KMS-11 (cell line): Measurements from ENCODE around the gene SDF2.
A peak's percentile ranks its signal among the peaks of the same experiment; 100 is the strongest.
"Not testable (repeated sequence)": the region's sequence is repeated elsewhere in the genome, so short reads cannot be mapped to it uniquely, and the experiment has no call there.

Experiments used
- H2AFZ ChIP-seq: fragments of 200-600 bp; sonication (generic); 2 replicates; pipeline ENCODE4 v1.6.1; 2016; ENCODE audit warnings: antibody characterized with exemption, mixed run types, low read depth
- H3K27ac ChIP-seq: fragments of 200-600 bp; sonication (generic); 2 replicates; pipeline ENCODE4 v1.6.1; 2016; ENCODE audit warnings: mild to moderate bottlenecking, mixed run types
- H3K27me3 ChIP-seq: fragments of 200-600 bp; sonication (generic); 2 replicates; pipeline ENCODE4 v1.6.1; 2017; ENCODE audit warnings: mild to moderate bottlenecking, low read depth, mixed run types, moderate library complexity; ENCODE audit not compliant: insufficient read depth
- H3K36me3 ChIP-seq: fragments of 200-600 bp; sonication (generic); 2 replicates; pipeline ENCODE4 v1.6.1; 2017; ENCODE audit warnings: mild to moderate bottlenecking, mixed run types; ENCODE audit not compliant: insufficient read depth
- H3K4me1 ChIP-seq: fragments of 200-600 bp; sonication (generic); 2 replicates; pipeline ENCODE4 v1.6.1; 2016; ENCODE audit warnings: mild to moderate bottlenecking, low read depth, mixed run types; ENCODE audit not compliant: poor library complexity, severe bottlenecking
- H3K4me2 ChIP-seq: fragments of 200-600 bp; sonication (generic); 2 replicates; pipeline ENCODE4 v1.7.0; 2016; ENCODE audit warnings: mild to moderate bottlenecking, mixed run types
- H3K4me3 ChIP-seq: fragments of 200-600 bp; sonication (generic); IDR thresholded peaks from 2 replicates; pipeline ENCODE4 v1.6.1; 2017; ENCODE audit warnings: low read depth, low read length, mixed read lengths; ENCODE audit not compliant: insufficient read depth
- H3K79me2 ChIP-seq: fragments of 200-600 bp; sonication (generic); 2 replicates; pipeline ENCODE4 v1.6.1; 2016; ENCODE audit warnings: low read depth, mixed run types; ENCODE audit not compliant: insufficient read depth
- H3K9ac ChIP-seq: fragments of 200-600 bp; sonication (generic); 2 replicates; pipeline ENCODE4 v1.6.1; 2016; ENCODE audit warnings: mild to moderate bottlenecking, mixed run types
- H4K20me1 ChIP-seq: fragments of 200-600 bp; sonication (generic); 2 replicates; pipeline ENCODE4 v1.6.1; 2016; ENCODE audit warnings: mild to moderate bottlenecking, mixed run types; ENCODE audit not compliant: insufficient read depth
- TF ChIP-seq, protein P1 (sequence below): fragments of 200-600 bp; sonication (generic); conservative IDR thresholded peaks from 2 replicates; pipeline ENCODE4 v1.6.1; 2017; ENCODE audit warnings: low read depth, mild to moderate bottlenecking, antibody characterized with exemption, low read length, moderate library complexity, mixed read lengths

SDF2 gene

DNA sequence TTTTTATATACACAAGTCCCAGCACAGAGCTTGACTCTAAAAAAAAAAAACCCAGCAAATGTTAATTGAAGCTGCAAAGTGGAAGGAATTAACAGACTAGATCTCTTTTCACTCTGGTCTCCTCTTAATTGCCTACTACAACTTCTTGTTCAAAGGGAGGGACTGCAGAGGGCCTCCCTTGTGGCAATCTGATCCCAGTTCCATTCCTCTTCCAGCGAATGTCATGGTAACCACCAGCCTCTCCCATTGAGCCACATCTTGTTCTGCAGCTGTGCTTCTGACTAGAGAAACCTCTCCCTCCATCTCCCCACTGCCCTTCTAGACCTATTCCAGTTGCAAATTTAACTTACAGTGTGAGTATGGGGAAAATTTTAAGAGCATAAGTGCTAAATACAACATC, 6.2 kb upstream of the SDF2 start:
- TF ChIP-seq, protein P1, sequence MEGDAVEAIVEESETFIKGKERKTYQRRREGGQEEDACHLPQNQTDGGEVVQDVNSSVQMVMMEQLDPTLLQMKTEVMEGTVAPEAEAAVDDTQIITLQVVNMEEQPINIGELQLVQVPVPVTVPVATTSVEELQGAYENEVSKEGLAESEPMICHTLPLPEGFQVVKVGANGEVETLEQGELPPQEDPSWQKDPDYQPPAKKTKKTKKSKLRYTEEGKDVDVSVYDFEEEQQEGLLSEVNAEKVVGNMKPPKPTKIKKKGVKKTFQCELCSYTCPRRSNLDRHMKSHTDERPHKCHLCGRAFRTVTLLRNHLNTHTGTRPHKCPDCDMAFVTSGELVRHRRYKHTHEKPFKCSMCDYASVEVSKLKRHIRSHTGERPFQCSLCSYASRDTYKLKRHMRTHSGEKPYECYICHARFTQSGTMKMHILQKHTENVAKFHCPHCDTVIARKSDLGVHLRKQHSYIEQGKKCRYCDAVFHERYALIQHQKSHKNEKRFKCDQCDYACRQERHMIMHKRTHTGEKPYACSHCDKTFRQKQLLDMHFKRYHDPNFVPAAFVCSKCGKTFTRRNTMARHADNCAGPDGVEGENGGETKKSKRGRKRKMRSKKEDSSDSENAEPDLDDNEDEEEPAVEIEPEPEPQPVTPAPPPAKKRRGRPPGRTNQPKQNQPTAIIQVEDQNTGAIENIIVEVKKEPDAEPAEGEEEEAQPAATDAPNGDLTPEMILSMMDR = no peak
- no peak overlapping the region for H3K4me2 ChIP-seq
- H3K79me2 ChIP-seq = peaks cover 71% of the 10 kb centered on the region
- no peak overlapping the region for H3K9ac ChIP-seq
- 0 out of 2 replicates have a peak, but pooled peaks cover 5% of the 10 kb centered on the region for H4K20me1 ChIP-seq
- peaks cover 8% of the 10 kb centered on the region for H3K36me3 ChIP-seq
- no peak overlapping the region for H3K4me3 ChIP-seq
- no peaks in the 10 kb centered on the region for H3K27me3 ChIP-seq
- no peak overlapping the region for H2AFZ ChIP-seq
- peaks cover 23% of the 10 kb centered on the region for H3K4me1 ChIP-seq
- H3K27ac ChIP-seq = no peak overlapping the region

DNA sequence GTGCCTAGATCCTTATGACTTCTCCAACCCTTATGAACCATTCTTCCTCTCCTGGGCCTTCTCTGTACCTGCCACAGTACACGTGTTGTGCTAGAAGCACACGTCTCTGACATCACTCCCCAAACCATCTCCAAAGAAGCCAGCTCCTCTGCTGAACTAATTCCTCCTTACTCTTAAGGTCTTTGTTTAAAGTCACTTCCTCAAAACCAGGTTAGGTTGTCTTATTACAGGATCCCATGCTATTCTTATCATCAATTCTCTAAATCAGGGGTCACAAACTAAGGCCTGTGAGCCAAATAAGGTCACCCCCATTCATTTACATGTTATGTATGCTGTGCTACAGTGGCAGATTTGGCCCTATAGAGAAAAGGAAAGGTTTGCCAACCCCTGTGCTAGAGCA, 4.3 kb upstream of the SDF2 start:
- 0 out of 2 replicates have a peak, but pooled peaks cover under 1% of the 10 kb centered on the region for H4K20me1 ChIP-seq
- H3K27me3 ChIP-seq = no peaks in the 10 kb centered on the region
- H3K79me2 ChIP-seq = peaks cover 86% of the 10 kb centered on the region
- no peaks in the 10 kb centered on the region; the same call in 1 of the 2 replicates for H3K36me3 ChIP-seq
- no peak overlapping the region for H3K4me2 ChIP-seq
- no peak overlapping the region for H2AFZ ChIP-seq
- H3K4me3 ChIP-seq = no peak overlapping the region
- no peak overlapping the region for H3K9ac ChIP-seq
- TF ChIP-seq, protein P1 = no peak
- no peak overlapping the region for H3K27ac ChIP-seq
- peaks cover 25% of the 10 kb centered on the region for H3K4me1 ChIP-seq

DNA sequence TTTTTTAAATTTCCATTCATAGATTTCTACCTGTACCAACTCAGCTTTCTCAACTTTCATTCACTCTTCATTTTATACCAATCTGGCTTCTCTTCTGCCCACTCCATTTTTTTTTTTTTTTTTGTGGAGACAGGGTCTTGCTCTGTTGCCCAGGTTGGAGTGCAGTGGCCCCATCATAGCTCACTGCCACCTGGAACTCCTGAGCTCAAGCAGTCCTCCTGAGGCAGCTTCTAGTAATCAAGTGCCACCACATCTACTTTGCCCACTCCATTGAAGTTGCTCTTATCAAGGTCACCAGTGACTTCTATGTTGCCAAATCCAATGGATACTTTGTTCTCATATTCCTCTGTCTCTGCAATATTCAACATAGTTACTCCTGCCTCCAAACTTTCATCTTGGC, 2.0 kb upstream of the SDF2 start:
- Histone ChIP-seq H3K79me2 (peaks cover 87% of the 10 kb centered on the region), H3K4me1 (peaks cover 24% of the 10 kb centered on the region), H3K27ac (no peak overlapping the region), H3K4me2 (peak overlapping the region; percentile 93; the same call in 1 of the 2 replicates), H4K20me1 (no peaks in the 10 kb centered on the region), H3K36me3 (no peaks in the 10 kb centered on the region), H3K27me3 (no peaks in the 10 kb centered on the region), H3K4me3 (no peak overlapping the region), H3K9ac (no peak overlapping the region), H2AFZ (no peak overlapping the region)
- TF ChIP-seq, protein P1 = no peak

DNA sequence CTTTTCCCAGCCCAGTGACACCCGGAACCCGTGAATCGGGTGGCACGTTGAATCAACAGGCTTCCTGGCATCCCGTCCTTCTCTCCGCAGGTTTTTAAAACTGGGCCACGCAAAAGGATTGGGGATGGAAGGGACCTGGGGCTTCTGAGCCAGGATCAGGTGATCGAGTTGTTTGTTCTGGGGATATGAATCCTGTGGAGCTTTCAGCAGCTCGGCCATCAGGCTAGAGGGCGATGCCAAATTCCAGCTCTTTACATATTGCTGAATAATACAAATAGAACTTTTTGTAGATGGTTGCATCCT, 772 bp upstream of the SDF2 start:
- Histone ChIP-seq H3K4me3 (no peak overlapping the region), H3K36me3 (no peaks in the 10 kb centered on the region), H3K4me2 (peak overlapping the region; percentile 93), H3K79me2 (peaks cover 74% of the 10 kb centered on the region), H3K4me1 (peaks cover 24% of the 10 kb centered on the region), H3K27ac (peak overlapping the region; percentile 73), H4K20me1 (no peaks in the 10 kb centered on the region), H2AFZ (peak overlapping the region; percentile 85), H3K9ac (peak overlapping the region; percentile 78), H3K27me3 (no peaks in the 10 kb centered on the region)
- TF ChIP-seq, protein P1 = no peak

DNA sequence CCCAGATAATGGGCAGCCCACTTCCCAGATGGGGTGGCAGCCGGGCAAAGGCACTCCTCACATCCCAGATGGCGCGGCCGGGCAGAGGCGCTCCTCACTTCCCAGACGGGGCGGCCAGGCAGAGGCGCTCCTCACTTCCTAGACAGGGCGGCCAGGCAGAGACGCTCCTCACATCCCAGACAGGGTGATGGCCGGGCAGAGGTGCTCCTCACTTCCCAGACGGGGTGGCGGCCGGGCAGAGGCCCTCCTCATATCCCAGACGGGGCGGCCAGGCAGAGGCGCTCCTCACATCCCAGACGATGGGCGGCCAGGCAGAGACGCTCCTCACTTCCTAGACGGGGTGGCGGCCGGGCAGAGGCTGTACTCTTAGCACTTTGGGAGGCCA, 2.2 kb downstream of the SDF2 start:
- H3K27me3 ChIP-seq, H3K27ac ChIP-seq, H3K36me3 ChIP-seq, H2AFZ ChIP-seq, H4K20me1 ChIP-seq, H3K4me3 ChIP-seq, H3K4me2 ChIP-seq, H3K9ac ChIP-seq: not testable (repeated sequence)
- Histone ChIP-seq H3K79me2 (peaks cover 48% of the 10 kb centered on the region), H3K4me1 (peaks cover 24% of the 10 kb centered on the region)

DNA sequence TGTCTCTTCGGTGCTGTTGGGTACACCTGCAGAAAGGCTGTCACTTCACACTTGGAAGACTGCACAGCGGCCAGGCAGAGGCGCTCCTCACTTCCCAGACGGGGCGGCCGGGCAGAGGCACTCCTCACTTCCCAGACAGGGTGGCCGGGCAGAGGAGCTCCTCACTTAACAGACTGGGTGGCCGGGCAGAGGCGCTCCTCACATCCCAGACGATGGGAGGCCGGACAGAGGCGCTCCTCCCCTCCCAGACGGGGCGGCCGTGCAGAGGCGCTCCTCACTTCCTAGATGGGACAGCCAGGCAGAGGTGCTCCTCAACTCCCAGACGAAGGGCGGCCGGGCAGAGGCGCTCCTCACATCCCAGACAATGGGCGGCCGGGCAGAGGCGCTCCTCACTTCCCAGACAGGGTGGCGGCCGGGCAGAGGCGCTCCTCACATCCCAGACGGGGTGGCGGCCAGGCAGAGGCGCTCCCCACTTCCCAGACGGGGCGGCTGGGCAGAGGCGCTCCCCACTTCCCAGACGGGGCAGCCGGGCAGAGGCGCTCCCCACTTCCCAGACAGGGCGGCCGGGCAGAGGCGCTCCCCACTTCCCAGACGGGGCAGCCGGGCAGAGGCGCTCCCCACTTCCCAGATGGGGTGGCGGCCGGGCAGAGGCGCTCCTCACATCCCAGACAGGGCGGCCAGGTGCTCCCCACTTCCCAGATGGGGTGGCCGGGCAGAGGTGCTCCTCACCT, 2.8 kb downstream of the SDF2 start:
- H4K20me1 ChIP-seq, H3K4me3 ChIP-seq, H3K27me3 ChIP-seq, H3K9ac ChIP-seq, H3K27ac ChIP-seq, H3K36me3 ChIP-seq, H2AFZ ChIP-seq, H3K4me2 ChIP-seq: not testable (repeated sequence)
- Histone ChIP-seq H3K4me1 (peaks cover 21% of the 10 kb centered on the region), H3K79me2 (peaks cover 43% of the 10 kb centered on the region)

DNA sequence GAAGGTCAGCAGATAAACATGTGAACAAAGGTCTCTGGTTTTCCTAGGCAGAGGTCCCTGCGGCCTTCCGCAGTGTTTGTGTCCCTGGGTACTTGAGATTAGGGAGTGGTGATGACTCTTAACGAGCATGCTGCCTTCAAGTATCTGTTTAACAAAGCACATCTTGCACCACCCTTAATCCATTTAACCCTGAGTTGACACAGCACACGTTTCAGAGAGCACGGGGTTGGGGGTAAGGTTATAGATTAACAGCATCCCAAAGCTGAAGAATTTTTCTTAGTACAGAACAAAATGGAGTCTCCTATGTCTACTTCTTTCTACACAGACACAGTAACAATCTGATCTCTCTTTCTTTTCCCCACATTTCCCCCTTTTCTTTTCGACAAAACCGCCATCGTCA, 3.4 kb downstream of the SDF2 start:
- peaks cover 37% of the 10 kb centered on the region for H3K79me2 ChIP-seq
- H3K4me3 ChIP-seq, H4K20me1 ChIP-seq, H3K36me3 ChIP-seq, H3K27me3 ChIP-seq, H2AFZ ChIP-seq, H3K9ac ChIP-seq, H3K4me2 ChIP-seq, H3K27ac ChIP-seq: not testable (repeated sequence)
- H3K4me1 ChIP-seq = peaks cover 15% of the 10 kb centered on the region
